ES-I3 (cell line): ENCODE results near the gene FLYWCH1.

Experiments used
- H3K36me3 ChIP-seq: 2 replicates; pipeline ENCODE4 v1.6.1; 2013; ENCODE audit warnings: mild to moderate bottlenecking, low read length, control low read depth, moderate library complexity; ENCODE audit not compliant: insufficient read depth
- H3K4me1 ChIP-seq: 2 replicates; pipeline ENCODE4 v1.6.1; 2013; ENCODE audit warnings: mild to moderate bottlenecking, control low read depth, low read length; ENCODE audit not compliant: insufficient read depth
- H3K9ac ChIP-seq: 2 replicates; pipeline ENCODE4 v1.6.1; 2013; ENCODE audit warnings: low read depth, mild to moderate bottlenecking, low read length, moderate library complexity
- H3K9me3 ChIP-seq: 2 replicates; pipeline ENCODE4 v1.6.1; 2013; ENCODE audit warnings: mild to moderate bottlenecking, low read length, moderate library complexity; ENCODE audit not compliant: control insufficient read depth, insufficient read depth

The FLYWCH1 gene

DNA sequence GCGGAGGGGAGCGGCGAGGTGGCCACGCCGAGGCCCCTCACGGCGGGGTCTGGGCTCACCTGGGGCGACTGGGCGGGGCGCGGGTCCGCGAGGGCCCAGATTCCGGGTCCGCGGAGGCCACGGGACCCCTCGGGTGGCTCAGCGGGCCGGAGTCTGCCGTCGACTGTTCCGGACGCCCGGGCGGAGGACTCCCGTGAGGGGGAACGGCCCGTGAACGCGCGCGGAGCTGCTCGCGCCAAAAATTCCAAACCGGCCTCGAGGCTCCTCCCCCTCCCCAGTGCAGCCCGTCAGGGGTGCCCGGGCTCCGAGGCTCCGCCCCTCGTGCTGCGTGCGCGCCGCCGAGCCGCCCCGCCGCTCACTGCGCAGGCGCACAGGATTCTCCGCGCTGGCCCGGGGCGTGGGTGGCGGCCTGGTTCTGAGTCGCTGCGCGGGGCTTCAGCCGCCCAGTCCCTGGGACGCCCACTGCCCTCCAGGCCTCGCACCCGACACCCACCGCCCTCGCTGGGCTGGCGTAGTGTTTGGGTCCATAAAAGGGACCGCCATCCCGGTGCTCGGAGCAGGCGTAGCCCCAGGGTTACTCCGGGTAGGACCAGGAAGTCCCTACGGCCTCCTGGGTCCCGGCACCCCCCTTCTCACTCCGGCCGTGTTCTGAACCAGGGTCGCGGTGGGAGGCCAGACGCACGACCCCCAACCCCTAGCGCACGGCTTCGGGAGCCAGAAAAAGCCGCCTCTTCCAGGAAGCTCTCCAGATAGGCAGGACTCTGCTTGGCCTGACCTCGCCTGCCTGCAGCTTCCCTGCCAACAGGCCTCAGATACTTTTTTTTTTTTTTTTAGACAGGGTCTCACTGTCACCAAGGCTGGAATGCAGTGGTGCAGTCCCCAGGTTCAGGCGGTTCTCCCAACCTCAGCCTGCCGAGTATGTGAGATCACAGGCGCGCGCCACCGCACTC, 68.8 kb downstream of the FLYWCH1 start, which contains the start of gene PKMYT1:
TSS of gene PKMYT1 (minus strand) at position 220 of the 950 bp plus-strand sequence. CDS start 789 bp downstream, outside the sequence.
- Histone ChIP-seq H3K4me1 (peaks cover 4% of the 10 kb centered on the region; the same call in 1 of the 2 replicates), H3K9ac (peak within 1 kb of the TSS; percentile 97)

DNA sequence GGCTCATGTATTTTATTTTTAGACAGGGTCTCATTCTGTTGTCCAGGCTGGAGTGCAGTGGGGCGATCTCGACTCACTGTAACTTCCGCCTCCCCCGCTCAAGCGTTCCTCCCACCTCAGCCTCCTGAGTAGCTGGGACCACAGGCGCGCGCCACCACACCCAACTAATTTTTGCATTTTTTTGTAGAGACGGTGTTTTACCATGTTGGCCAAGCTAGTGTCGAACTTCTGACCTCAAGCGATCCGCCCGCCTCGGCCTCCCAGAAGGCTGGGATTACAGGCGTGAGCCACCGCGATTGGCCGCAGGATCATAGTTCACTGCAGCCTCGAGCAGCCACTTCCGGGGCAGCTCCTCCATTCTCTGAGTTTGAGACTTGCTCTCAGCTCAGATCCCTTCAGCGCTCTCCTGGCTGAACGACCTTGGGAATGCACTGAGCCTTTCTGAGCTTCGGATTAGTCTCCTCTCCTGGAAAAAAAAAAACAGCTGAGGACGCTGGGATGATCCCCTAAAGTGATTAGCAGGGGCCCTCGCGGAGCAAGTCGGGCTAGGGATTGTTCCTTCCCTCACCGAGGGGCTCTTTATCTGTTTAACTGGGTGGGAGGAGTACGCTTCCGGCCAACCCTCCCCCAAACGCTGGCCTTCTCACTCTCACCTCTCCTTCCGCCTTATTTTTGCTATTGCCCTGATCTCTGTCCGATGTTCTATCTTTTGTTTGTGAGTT, 69.6 kb downstream of the FLYWCH1 start:
- Histone ChIP-seq H3K36me3 (no peaks in the 10 kb centered on the region), H3K9ac (peak overlapping the region; percentile 97), H3K9me3 (no peaks in the 10 kb centered on the region), H3K4me1 (peaks cover 4% of the 10 kb centered on the region; the same call in 1 of the 2 replicates)

More for the DNA sequence above, 68.8 kb downstream of the FLYWCH1 start, which contains the start of gene PKMYT1:
- Histone ChIP-seq H3K9me3 (no peaks in the 10 kb centered on the region), H3K36me3 (no peaks in the 10 kb centered on the region)

DNA sequence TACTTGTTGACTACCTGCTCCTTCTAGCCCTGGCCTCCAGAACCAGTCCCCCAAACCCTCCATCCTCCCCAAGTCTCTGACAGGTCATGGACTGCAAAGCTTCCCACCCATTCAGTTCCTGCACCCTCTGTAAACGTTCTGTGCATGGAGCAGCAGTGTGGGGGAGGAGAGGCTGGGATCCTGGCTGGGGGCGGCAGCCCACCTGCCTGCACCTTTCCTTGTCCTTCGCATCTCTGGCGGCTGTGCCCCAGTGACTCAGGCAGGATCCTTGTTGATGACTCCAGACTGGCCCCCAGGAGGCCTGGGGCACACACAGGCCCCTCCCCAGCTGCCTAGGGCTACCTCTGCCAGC, 70.1 kb downstream of the FLYWCH1 start:
- Histone ChIP-seq H3K9me3 (no peaks in the 10 kb centered on the region), H3K9ac (peak overlapping the region; percentile 97), H3K36me3 (no peaks in the 10 kb centered on the region), H3K4me1 (peaks cover 4% of the 10 kb centered on the region; the same call in 1 of the 2 replicates)

DNA sequence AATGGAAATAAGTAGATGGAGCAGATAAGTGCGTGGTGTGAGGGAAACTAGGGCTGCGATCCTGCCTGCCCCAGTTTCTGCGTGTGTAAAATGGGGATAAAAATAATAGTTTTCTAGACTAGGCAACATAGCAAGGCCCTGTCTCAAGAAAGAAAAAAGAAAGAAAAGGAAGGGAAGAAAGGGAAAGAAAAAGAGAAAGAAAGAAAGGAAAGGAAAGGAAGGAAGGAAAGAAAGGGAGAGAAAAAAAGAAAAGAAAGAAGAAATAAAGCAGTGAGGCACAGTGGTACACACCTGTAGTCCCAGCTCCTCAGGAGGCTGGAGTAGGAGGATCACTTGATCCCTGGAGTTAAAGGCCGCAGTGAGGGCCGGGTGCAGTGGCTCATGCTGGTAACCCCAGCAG, 70.7 kb downstream of the FLYWCH1 start:
- no peaks in the 10 kb centered on the region for H3K36me3 ChIP-seq
- H3K9me3 ChIP-seq, result no peaks in the 10 kb centered on the region
- no peak overlapping the region for H3K9ac ChIP-seq
- H3K4me1 ChIP-seq, result peaks cover 4% of the 10 kb centered on the region; the same call in 1 of the 2 replicates

DNA sequence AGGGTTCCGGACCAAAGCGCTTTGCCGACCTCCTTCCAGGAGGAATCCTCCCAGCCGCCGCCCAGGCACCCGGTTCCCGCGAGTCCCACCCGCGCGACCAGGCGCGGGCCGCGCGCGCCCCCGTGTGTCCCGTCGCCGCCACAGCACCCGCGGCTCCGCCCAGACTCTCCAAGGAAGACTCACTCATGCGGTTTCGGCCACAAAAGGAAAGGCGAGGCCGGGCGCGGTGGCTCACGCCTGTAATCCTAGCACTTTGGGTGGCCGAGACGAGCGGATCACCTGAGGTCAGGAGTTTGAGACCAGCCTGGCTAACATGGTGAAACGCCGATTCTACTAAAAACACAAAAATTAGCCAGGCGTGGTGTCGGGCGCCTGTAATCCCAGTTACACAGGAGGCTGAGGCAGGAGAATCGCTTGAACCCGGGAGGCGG, 72.0 kb downstream of the FLYWCH1 start:
- H3K9ac ChIP-seq, result no peak overlapping the region; the same call in 1 of the 2 replicates
- H3K4me1 ChIP-seq, result peaks cover 8% of the 10 kb centered on the region; the same call in 1 of the 2 replicates

DNA sequence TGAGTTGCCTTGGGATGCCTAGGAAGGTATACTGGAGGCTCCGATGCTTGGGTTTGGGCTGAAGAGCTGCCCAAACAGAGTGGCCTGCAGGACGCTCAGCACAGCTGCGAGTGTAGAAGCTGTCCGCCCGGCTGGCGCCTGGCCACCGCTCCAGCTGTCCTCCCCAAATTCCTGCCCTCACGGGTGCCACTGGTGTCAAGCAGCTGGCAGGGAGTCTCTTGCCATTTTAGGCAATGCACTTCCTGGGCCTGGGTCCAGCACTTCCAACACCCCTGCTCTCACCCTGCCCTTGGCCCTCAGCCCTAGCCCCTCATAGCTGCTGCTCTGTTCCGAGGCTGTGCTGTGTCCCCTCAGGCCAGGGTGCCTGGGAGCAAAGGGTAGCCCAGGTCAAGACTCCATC, 73.7 kb downstream of the FLYWCH1 start:
- Histone ChIP-seq H3K9ac (no peak overlapping the region), H3K36me3 (no peaks in the 10 kb centered on the region), H3K4me1 (peaks cover 23% of the 10 kb centered on the region), H3K9me3 (no peaks in the 10 kb centered on the region)

More for the DNA sequence above, 72.0 kb downstream of the FLYWCH1 start:
- Histone ChIP-seq H3K36me3 (no peaks in the 10 kb centered on the region), H3K9me3 (no peaks in the 10 kb centered on the region)

DNA sequence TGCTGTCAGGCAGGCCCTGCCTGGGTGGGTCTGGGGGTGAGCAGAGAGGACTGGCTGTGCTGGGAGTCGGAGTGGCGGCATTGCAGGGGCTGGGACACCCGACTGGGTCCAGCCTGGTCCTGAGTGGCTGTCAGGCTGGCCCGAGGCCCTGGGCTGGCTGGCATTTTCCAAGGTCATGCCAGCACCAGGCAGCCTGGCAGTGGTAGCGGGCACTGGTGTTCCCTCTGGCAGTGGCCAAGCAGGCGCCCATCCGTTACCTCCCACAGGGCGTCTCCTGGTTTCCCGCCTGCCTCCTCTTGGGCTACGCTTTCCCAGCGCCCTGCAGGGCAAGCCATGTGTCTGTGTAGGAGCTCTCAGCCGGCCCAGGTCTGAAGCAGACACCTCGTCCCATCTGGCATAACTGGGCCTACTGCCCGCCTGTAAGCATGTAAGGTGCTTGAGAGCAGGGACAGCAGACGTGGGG, 74.2 kb downstream of the FLYWCH1 start:
- no peak overlapping the region for H3K9ac ChIP-seq
- H3K4me1 ChIP-seq, result peaks cover 25% of the 10 kb centered on the region
- no peaks in the 10 kb centered on the region for H3K36me3 ChIP-seq
- H3K9me3 ChIP-seq, result no peaks in the 10 kb centered on the region

DNA sequence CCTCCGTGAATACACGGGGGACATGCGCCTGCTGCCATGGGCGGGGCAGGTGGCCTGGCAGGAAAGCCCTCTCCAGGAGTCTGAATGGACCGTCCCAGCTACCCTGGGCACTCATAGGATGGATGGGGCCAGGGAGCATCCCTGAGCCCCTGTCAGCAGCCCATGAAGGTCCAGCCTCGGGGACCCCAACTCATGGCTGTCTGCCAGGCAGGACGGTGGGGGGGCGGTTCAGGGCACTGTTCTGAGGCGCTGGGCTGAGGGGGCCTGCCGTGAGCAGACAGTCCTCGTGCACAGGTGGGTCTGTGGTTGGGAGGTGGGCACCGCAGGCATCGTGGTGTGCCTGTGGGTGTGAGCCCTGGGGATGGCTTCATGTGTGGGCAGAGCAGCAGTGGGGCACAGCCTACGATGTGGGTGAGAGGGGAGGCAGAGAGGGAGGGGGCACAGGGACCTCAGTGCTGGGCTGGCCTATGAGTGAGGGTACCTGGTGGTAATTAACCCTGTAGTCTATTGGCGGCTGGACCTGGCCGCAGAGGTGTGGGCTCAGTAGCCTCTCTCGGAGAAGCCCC, 75.0 kb downstream of the FLYWCH1 start:
- H3K36me3 ChIP-seq, result no peaks in the 10 kb centered on the region
- peaks cover 30% of the 10 kb centered on the region for H3K4me1 ChIP-seq
- no peak overlapping the region for H3K9ac ChIP-seq
- H3K9me3 ChIP-seq, result no peaks in the 10 kb centered on the region

DNA sequence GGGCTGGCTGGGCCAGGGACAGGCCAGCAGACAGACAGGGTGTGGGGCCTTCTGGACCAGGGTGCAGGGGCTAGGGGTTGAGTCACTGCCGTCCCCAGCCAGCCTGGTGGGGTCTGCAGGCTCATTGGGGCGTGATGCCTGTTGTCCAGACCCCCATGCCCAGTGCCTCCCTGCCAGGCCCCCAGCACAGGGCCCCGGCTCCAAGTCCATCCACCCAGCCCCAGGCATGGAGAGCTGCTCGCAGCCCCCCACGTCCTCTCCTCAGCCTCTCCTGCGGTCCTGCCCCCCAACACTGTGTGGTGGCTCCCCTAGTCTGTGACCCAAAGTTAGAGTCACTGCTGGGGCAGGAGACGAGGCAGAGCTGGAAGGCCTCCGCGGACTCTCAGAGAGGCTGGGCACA, 75.6 kb downstream of the FLYWCH1 start:
- peaks cover 30% of the 10 kb centered on the region for H3K4me1 ChIP-seq
- H3K36me3 ChIP-seq, result no peaks in the 10 kb centered on the region
- no peaks in the 10 kb centered on the region for H3K9me3 ChIP-seq
- no peak overlapping the region for H3K9ac ChIP-seq

DNA sequence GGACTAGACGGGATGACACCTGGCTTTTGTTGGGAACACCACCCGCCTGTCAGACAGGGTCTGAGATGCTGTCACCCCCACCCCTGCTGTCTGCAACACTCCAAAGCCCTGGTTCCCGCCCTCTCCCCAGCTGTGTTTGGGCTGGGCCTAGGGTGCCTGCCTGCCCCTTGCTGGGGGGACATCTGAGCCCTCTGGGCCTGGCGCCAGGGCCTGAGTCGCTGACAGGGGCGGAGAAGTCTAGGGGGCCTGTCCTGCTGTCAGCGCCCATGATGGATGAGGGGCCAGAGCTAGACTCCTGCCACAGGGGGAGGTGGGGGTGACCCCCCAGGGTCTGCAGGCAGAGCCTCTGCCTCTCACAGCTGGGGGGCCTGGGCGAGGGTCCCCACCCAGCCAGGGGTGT, 76.1 kb downstream of the FLYWCH1 start:
- H3K4me1 ChIP-seq, result peaks cover 29% of the 10 kb centered on the region
- no peaks in the 10 kb centered on the region for H3K9me3 ChIP-seq
- no peak overlapping the region for H3K9ac ChIP-seq
- no peaks in the 10 kb centered on the region for H3K36me3 ChIP-seq

DNA sequence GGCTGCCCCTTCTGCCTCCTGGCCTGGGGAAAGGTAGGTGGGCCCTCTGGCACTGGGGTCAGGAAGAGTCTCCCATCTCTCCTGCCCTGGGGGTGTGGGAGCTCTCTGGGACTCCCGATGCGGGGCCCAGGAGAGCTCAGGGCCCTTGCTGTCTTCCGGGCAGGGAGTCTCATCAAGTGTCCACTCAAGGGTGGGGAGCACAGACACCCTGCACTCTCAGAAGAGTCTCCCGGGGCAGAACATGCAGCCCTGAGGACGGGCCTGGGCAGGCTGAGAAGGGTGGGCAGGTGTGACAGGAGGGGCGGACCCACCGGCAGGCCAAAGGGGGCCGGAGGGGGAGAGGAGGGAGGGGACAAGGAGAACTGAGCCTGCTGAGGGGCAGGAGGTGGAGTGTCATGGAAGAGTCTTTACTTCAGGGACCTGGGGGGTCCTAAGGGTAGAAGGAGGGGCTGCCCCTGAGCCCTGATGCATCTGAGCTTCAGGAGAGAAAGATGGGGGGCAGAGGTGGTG, 76.9 kb downstream of the FLYWCH1 start:
- Histone ChIP-seq H3K36me3 (no peaks in the 10 kb centered on the region), H3K4me1 (peaks cover 26% of the 10 kb centered on the region), H3K9me3 (no peaks in the 10 kb centered on the region), H3K9ac (no peak overlapping the region)

DNA sequence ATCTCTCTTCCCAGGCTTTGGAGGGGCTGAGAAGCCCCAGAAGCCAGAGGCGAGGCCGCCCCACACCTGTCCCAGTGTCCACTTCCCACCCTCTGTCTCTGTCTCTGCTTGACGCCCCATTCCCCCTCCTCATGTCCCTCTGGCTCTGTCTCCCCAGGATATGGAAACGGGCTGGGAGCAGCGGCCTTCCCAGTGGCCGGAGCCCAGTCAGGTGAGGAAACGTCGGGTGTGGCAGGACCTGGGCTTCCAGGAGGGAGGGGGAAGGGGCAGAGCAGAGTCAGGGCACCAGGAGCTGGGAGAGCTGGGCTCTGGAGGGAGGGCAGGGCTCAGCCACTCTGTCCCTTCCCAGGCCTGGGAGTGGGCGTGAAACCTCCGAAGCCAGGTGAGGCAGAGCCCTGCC, 79.2 kb downstream of the FLYWCH1 start:
- Histone ChIP-seq H3K9ac (no peak overlapping the region), H3K9me3 (no peaks in the 10 kb centered on the region), H3K36me3 (no peaks in the 10 kb centered on the region), H3K4me1 (peaks cover 26% of the 10 kb centered on the region)

DNA sequence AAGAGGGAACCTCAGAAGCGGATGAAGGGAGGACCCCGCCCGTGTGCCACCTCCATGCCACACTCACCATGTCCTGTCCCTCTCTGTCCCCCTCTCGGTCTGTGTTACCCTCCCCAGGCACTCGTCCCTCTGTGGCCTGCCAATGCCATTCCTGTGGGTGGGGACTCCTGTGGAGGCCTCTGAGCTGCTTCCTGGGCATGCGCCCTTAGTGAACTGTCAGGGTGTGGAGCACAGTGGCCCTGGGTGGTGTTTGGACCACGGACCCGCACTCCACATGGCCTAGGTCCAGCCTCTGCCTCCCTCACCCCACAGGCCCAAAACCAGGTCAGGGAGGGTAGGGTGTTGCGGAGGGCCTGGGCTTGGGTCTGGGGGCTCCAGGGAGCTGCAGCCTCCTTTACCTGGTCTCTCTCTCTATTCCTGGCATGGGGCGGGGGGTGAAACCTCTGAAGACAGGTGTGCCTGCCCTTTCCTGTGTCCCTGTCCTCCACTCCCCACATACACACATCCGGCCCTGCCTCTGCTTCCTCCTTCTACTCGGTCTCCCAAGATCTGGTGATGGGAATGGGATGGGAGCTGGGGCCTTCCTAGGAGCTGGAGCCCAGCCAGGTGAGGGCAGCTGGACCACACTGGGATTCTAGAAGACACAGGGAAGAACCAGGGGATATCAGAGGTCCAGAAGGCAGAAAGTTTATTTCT, 80.0 kb downstream of the FLYWCH1 start:
- Histone ChIP-seq H3K9ac (no peak overlapping the region), H3K4me1 (peaks cover 28% of the 10 kb centered on the region), H3K36me3 (no peaks in the 10 kb centered on the region), H3K9me3 (no peaks in the 10 kb centered on the region)
